Panc1 (cell line): Measurements from ENCODE around the gene ALPK3. TPM values are rescaled to one million over a fixed set of nuclear protein-coding genes. Genes with fewer than 3 reads are reported as not detected.

Experiments used
- ATAC-seq: fragments of 200-7000 bp; cut with Tn5 transposase; 2 replicates; pipeline ENCODE4 v1.9.1; 2020; ENCODE audit warnings: mild to moderate bottlenecking, moderate library complexity
- BruUV-seq: library from RNA; stranded (reverse); fragments of 400-500 nt; replicated peaks from 2 replicates; lab custom pipeline; 2021; lab: Mats Ljungman, UMichigan
- CTCF ChIA-PET: fragments of 300-600 bp; sonication (Branson Sonifier 250); formaldehyde crosslinking; loops from one replicate; lab custom pipeline; 2022; ENCODE audit warnings: antibody characterized with exemption; lab: Charles Lee
- POLR2A ChIA-PET: fragments of 300-600 bp; sonication (Branson Sonifier 250); formaldehyde crosslinking; loops from one replicate; lab custom pipeline; 2022; ENCODE audit warnings: antibody characterized with exemption; lab: Charles Lee
- DNase-seq: peaks from one replicate; pipeline ENCODE4 v3.0.0-alpha.2; 2010; ENCODE audit warnings: low read depth, low spot score
- H3K27ac ChIP-seq: 2 replicates; pipeline ENCODE4 v1.5.1; 2011; ENCODE audit warnings: mild to moderate bottlenecking, low read length, inconsistent platforms
- H3K27me3 ChIP-seq: fragments of 200-500 bp; sonication (Bioruptor generic); 2 replicates; pipeline ENCODE4 v1.6.0; 2014; ENCODE audit warnings: low read length, inconsistent platforms; ENCODE audit not compliant: control insufficient read depth, insufficient read depth
- H3K36me3 ChIP-seq: fragments of 200-500 bp; sonication (Bioruptor generic); 2 replicates; pipeline ENCODE4 v1.5.1; 2014; ENCODE audit warnings: inconsistent platforms, mild to moderate bottlenecking, low read length, moderate library complexity; ENCODE audit not compliant: control insufficient read depth, insufficient read depth
- H3K4me1 ChIP-seq: 2 replicates; pipeline ENCODE4 v1.5.1; 2011; ENCODE audit warnings: inconsistent platforms, mild to moderate bottlenecking, low read length, moderate library complexity; ENCODE audit not compliant: control insufficient read depth, insufficient read depth
- H3K4me3 ChIP-seq, 2 experiments: 2 replicates each; pipeline ENCODE4 v1.5.1; 2011 to 2012; ENCODE audit warnings: low read depth in 2 of 2, low read length in 2 of 2, mild to moderate bottlenecking in 2 of 2, inconsistent platforms in 1 of 2, moderate library complexity in 1 of 2
- H3K9me3 ChIP-seq: fragments of 200-500 bp; sonication (Bioruptor generic); 2 replicates; pipeline ENCODE4 v1.5.1; 2014; ENCODE audit warnings: low read depth, mild to moderate bottlenecking, inconsistent platforms, low read length, moderate library complexity; ENCODE audit not compliant: control insufficient read depth, insufficient read depth
- POLR2AphosphoS5 ChIP-seq: IDR thresholded peaks from 2 replicates; pipeline ENCODE4 v1.6.1; 2012; ENCODE audit warnings: mild to moderate bottlenecking, low read depth, low read length, moderate library complexity
- SIN3A ChIP-seq: IDR thresholded peaks from 2 replicates; pipeline ENCODE4 v1.6.1; 2012; ENCODE audit warnings: low read depth, mild to moderate bottlenecking, low read length, moderate library complexity, borderline replicate concordance; ENCODE audit not compliant: insufficient read depth
- TCF7L2 ChIP-seq: IDR thresholded peaks from 2 replicates; pipeline ENCODE4 v1.6.1; 2011; ENCODE audit warnings: mild to moderate bottlenecking, low read depth, low read length, inconsistent platforms
- in situ Hi-C: cut with HindIII; loops from 2 replicates; pipeline ENCODE4 v1.10.0; 2016; ENCODE audit warnings: low sequenced_read_pairs, low pct_unique_long_range_greater_than_20kb
- intact Hi-C: fragments of 100-400 bp; cut with micrococcal nuclease; formaldehyde crosslinking; loops from one replicate; pipeline ENCODE4 v1.10.0; 2022; ENCODE audit not compliant: unreplicated experiment
- total RNA-seq: library from RNA; stranded (reverse); gene quantifications from one replicate; pipeline ENCODE4 v1.2.1, GENCODE V29; 2021; ENCODE audit not compliant: unreplicated experiment
- TF ChIP-seq, protein P1 (sequence below): fragments of 450-650 bp; IDR thresholded peaks from 2 replicates; pipeline ENCODE4 v1.5.1; 2017; ENCODE audit warnings: mild to moderate bottlenecking
- TF ChIP-seq, protein P2 (sequence below), 2 experiments: IDR thresholded peaks; 2 replicates each; pipeline ENCODE4 v1.6.1; 2011 to 2012; ENCODE audit warnings: low read depth in 2 of 2, control low read depth in 1 of 2, low read length in 1 of 2, mild to moderate bottlenecking in 1 of 2, moderate library complexity in 1 of 2; ENCODE audit not compliant: insufficient read depth in 1 of 2

Gene ALPK3
- total RNA-seq, 1 experiment from 2014 or later: 1.0 TPM

DNA sequence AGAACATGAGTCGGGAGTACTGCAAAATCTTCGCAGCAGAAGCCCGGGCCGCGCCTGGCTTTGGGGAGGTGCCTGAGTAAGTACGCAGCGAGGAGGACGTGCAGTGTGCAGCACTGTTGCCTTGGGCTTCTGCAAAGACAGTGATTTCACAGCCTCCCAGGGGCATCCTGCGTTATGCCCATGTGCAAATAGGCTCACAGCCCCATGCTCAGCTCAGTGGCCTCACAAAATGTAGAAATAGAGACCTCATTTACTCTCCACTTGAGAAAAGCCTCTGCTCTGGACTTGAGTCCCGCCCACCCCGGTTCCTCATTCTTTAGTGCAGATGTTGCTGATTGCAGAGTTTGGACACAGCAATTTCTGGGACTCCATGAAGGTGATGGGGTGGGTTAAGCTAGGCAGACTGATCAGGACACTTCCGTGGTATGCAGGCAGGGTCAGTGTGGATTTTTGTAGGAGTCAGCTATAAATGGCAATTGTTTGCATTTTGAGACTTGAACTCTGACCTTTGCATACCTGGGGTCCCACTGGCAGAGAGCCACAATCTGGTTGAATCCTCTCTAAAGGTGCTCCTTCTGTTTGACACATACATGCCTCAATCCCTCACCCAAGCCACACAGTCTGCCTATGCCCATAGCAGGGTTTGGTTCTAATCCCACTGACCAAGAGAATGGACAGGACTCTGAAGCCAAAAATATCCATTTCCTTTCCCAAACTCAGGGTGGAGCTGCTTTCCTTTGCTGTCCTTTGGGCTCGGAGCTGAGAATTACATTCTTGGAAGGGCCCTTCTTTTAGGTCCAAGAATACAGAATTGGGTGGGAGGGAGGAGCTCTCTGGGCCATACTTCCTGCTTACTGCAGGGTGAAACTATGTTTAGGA is 46.6 kb downstream of the ALPK3 start:
- ChIA-PET CTCF (interaction anchor here (1.9 kb wide), 1 partner anchor 64 kb away, joined by 6 read pairs; no protein-coding TSS in a partner anchor), POLR2A (no interaction called here)
- Histone ChIP-seq H3K9me3 (no peaks in the 10 kb centered on the region), H3K36me3 (no peaks in the 10 kb centered on the region), H3K27ac (no peak overlapping the region), H3K4me1 (no peaks in the 10 kb centered on the region), H3K27me3 (no peaks in the 10 kb centered on the region), H3K4me3 (no peak overlapping the region)
- DNase-seq: no peak
- no TSS peak for BruUV-seq
- no peak for ATAC-seq
- in situ Hi-C loops: no loop called here
- intact Hi-C loops: no loop called here
- TF ChIP-seq SIN3A (no peak), POLR2AphosphoS5 (no peak), TCF7L2 (no peak)
- TF ChIP-seq, protein P1, sequence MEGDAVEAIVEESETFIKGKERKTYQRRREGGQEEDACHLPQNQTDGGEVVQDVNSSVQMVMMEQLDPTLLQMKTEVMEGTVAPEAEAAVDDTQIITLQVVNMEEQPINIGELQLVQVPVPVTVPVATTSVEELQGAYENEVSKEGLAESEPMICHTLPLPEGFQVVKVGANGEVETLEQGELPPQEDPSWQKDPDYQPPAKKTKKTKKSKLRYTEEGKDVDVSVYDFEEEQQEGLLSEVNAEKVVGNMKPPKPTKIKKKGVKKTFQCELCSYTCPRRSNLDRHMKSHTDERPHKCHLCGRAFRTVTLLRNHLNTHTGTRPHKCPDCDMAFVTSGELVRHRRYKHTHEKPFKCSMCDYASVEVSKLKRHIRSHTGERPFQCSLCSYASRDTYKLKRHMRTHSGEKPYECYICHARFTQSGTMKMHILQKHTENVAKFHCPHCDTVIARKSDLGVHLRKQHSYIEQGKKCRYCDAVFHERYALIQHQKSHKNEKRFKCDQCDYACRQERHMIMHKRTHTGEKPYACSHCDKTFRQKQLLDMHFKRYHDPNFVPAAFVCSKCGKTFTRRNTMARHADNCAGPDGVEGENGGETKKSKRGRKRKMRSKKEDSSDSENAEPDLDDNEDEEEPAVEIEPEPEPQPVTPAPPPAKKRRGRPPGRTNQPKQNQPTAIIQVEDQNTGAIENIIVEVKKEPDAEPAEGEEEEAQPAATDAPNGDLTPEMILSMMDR: no peak

DNA sequence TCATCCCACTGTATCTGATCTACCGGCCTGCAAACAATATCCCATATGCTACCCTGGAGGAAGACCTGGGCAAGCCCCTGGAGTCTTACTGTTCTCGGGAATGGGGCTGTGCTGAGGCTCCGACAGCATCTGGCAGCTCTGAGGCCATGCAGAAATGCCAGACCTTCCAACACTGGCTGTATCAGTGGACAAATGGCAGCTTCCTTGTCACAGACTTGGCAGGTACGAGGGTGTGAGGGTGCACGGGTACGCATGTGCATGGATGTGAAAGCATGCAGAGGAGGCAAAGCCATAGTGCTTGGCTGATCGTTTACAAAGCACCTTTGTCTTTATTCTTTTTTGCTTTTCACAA is 47.3 kb downstream of the ALPK3 start:
- in situ Hi-C loops: no loop called here
- no peaks in the 10 kb centered on the region for H3K9me3 ChIP-seq
- no peak overlapping the region for H3K27ac ChIP-seq
- ChIA-PET CTCF (interaction anchor here (0.5 to 1.9 kb wide), 2 partner anchors 14 to 64 kb away, joined by 3 to 6 read pairs; no protein-coding TSS in a partner anchor), POLR2A (no interaction called here)
- ATAC-seq (no peak), DNase-seq (no peak)
- H3K4me3 ChIP-seq: no peak overlapping the region
- H3K4me1 ChIP-seq: no peaks in the 10 kb centered on the region
- TF ChIP-seq TCF7L2 (no peak), SIN3A (no peak), POLR2AphosphoS5 (no peak)
- TF ChIP-seq, protein P2, sequence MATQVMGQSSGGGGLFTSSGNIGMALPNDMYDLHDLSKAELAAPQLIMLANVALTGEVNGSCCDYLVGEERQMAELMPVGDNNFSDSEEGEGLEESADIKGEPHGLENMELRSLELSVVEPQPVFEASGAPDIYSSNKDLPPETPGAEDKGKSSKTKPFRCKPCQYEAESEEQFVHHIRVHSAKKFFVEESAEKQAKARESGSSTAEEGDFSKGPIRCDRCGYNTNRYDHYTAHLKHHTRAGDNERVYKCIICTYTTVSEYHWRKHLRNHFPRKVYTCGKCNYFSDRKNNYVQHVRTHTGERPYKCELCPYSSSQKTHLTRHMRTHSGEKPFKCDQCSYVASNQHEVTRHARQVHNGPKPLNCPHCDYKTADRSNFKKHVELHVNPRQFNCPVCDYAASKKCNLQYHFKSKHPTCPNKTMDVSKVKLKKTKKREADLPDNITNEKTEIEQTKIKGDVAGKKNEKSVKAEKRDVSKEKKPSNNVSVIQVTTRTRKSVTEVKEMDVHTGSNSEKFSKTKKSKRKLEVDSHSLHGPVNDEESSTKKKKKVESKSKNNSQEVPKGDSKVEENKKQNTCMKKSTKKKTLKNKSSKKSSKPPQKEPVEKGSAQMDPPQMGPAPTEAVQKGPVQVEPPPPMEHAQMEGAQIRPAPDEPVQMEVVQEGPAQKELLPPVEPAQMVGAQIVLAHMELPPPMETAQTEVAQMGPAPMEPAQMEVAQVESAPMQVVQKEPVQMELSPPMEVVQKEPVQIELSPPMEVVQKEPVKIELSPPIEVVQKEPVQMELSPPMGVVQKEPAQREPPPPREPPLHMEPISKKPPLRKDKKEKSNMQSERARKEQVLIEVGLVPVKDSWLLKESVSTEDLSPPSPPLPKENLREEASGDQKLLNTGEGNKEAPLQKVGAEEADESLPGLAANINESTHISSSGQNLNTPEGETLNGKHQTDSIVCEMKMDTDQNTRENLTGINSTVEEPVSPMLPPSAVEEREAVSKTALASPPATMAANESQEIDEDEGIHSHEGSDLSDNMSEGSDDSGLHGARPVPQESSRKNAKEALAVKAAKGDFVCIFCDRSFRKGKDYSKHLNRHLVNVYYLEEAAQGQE (IDR thresholded peaks at IDR 0.05; ENCODE audit: insufficient read depth in 1 of 2, low read depth in 2 of 2, low read length in 1 of 2): no peak
- TF ChIP-seq, protein P1: no peak
- H3K36me3 ChIP-seq: no peaks in the 10 kb centered on the region
- intact Hi-C loops: no loop called here
- no TSS peak for BruUV-seq
- H3K27me3 ChIP-seq: no peaks in the 10 kb centered on the region
